NCI-H2081 treated with DMSO at 0.1 percent for 48 hours (cell line): ENCODE results near the gene TSPAN13.

Experiments used
- DNase-seq: peaks from one replicate; lab custom pipeline; 2025; lab: John Stamatoyannopoulos, UW

Gene TSPAN13

DNA sequence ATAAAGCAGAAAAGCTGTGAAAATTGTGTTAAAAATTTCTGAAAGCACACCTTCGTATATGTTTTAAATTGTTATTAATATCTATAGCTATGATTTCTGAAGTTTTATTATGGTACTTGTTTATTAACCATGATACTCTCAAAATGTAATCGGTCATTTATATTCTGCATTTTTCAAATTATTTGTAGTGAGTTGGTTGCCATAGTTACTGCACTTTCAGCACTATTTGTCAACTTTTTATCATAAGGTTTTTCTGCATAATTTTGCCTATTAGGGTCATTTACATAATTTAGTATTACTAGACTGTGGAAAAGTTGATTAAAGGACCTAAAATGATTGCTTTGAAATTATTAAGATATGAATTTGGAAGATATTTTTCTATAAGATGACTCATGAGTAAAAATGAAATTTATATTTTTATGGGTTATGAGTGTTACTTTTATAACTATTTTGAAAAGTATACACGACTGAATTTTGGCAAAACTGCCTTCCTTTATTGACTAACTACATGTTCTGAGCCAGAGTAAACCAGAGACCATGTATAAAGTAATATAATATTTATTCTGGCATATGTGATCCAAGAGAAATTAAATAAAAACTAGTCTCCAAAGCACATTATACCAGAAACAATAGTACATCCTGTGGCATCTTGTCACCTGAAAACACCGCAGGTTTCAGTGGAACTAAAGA, 59.1 kb downstream of the TSPAN13 start:
- DNase-seq: no peak

DNA sequence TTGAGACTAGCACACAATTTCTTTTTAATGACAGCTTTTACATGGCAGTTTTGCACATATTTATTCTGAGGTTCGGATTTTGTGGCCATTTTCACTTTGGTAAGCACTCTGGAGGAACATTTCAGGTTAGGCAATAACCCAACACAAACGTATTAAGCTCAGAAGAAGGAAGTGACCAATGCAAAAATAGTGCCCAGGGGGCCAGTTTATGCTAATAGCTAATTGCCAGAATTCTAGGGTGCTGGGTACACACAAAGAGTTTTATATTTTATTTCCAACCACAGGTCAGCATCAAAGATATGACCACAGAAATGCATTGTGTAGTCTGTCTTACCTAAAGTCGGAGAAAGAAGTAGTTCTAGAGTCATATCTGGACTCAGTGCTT, 59.7 kb downstream of the TSPAN13 start:
- DNase-seq: peak; percentile 30

DNA sequence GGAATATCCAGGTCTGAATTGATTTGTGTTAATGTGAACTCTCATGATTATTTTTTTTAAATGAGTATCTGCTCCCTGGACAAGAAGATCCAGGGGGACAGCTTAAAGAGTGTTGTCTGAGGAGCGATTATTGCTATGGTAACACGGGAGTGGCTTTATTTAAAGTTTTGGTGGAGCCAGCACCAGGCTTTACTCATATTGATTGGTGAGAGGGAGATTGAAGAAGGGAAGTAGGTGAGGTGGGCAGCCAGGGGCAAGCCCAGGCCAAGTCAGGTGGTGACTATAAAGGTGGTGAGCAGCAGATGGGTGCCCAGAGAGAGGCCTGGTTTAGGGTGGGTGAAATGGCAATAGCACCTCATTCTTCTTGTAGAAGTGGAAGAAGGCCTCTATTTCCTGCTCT, 61.4 kb downstream of the TSPAN13 start:
- DNase-seq: no peak

DNA sequence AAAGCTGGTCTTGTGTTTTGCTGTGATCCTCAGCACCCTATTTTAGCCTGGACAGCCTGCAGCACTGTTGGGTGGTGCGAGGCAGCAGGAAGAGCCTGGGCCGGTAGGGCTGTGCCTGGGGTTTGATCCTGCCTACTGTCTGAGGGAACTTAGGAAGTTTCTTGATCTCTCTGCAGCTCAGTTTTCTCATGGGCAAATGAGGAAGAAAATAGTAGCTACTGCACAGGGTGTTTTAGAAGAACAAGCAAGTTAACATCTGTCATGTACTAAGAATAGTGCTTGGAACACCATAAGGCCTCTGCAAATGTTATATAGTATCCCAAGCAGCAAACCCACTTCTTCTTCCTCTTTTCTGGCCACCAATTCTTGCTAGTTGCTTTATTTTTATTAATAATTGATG, 63.3 kb downstream of the TSPAN13 start:
- DNase-seq: no peak

DNA sequence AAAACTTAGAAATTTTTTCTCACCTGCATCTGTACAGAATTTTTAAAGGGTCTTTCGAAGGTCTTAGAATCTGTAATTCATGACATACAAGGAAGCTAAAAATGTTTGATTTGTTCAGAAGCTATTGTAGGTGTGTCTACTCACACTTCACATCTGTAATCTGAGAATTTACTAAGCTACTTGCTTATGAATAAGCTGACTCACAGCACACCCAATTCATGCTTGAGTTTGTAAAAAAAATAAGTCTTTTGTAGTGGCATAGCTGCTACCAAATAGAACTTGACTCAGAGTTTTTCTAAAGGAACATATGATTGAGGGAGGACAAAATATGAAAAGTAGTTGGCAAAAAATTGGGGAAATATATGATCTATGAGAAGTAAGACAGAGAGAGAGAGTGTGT, 64.0 kb downstream of the TSPAN13 start:
- no peak for DNase-seq

DNA sequence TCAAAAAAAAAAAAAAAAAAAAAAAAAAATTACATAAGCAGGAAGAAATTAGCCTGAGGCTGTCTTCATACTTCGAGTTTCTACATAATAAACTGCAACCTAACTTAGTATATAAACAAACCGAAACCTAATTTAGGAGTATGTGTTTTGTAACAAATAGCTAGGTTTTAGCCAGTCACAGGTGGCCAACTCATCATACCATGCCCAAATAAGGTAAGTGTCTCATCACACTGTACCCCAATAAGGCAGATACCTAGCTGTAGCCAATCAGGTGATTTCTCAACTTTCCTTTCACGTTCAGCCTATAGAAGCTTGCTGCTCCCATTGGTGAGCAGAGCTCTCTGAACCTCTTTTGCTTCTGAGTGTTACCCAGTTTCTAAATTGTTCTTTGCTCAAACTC, 65.2 kb downstream of the TSPAN13 start:
- no peak for DNase-seq

DNA sequence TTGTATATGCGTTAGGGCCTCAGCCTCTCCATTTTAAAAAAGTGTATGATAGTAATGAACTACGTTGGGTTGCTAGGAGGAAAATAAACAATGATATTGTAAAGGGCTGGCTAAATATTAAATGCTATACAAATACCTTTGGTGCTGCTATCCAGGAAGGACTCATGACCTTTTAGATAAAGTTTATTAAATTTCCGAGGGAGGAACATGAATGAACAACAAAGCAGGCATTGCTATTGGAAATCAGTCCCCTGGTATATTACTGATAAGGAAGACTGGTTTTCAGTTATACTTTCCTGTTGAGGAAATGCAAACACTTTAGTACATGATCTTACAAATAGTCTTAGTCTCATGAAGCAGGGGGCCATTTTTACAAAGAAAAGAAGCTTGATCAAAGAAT, 68.5 kb downstream of the TSPAN13 start:
- no peak for DNase-seq

DNA sequence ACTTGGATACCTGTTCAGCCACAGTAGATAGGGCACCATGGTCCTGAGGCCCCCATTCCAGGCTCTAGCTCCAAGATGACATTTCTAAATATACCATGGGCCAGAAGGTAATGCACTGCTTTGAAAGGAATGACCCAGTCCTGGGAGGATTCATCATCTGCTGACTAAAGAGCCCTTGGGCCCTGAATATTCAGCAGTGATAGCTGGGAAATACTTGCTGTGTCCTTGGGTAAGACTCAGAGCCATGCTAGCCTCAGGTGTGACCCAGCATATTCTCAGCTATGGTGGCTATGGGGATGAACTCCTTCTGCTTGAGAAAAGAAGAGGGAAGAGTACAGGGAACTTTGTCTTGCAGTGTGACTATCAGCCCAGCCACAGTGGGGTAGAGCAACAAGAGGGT, 72.5 kb downstream of the TSPAN13 start:
- DNase-seq: no peak

DNA sequence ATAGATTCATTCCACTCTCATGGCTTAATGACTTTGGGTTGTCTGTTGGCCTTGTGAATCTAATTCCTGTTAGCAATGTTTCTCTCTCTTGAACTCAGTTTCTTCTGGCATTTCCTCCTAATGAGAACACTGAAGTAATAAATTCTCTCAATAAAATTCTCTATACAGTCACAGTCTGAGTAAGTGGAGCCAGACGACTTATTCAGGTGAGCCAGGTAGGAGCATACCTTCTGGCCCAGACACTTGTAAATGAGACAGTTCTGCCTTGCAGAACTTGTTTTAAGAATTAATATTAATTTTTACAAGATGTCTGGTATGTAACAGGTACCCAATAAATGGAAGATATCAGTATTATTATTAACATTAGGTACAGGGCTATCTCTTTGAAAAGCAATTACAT, 79.8 kb downstream of the TSPAN13 start:
- DNase-seq: no peak
